ENCODE measurements around the gene IL12B. TPM values are rescaled to one million over a fixed set of nuclear protein-coding genes. Genes with fewer than 3 reads are reported as not detected.

Gene IL12B
- total and polyA plus RNA-seq, 2 of the 4 experiments (the other 2 are of a cell fraction): 0.03 TPM; not detected in 1

GRCh38 chr5:159343295-159344094 is 13.2 kb upstream of the IL12B start:
- WGBS, 2 experiments (ENCODE audit: extremely low coverage in 2 of 2, insufficient read length in 1 of 2): no CpG with 5 or more reads among the region's 4 CpGs
- no peak overlapping the region for H3K4ac ChIP-seq (ENCODE audit: low read depth, low read length)
- no peak overlapping the region for H4K8ac ChIP-seq (ENCODE audit: low read depth in 2 of 2, low read length in 2 of 2)
- dilution Hi-C loops (cut with HindIII; ENCODE audit: low sequenced_read_pairs, unreplicated experiment): no loop called here
- no peak overlapping the region for H2BK5ac ChIP-seq (ENCODE audit: low read depth, low read length, poor library complexity, severe bottlenecking)
- H3K4me3 ChIP-seq (ENCODE audit: insufficient read depth, low read depth, low read length): no peak overlapping the region
- H4K20me1 ChIP-seq (ENCODE audit: insufficient read depth, low read length): no peaks in the 10 kb centered on the region
- no peak overlapping the region for H2BK120ac ChIP-seq (ENCODE audit: low read depth, low read length)
- no peak overlapping the region for H2BK20ac ChIP-seq (ENCODE audit: low read depth, low read length)
- H4K91ac ChIP-seq (ENCODE audit: insufficient read depth, low read depth, low read length): no peak overlapping the region
- ChIA-PET POLR2A (ENCODE audit: unreplicated experiment) (no interaction called here), CTCF (no interaction called here)
- H2AFZ ChIP-seq (replicated peaks; ENCODE audit: low read length, poor library complexity): no peak overlapping the region
- H3K23ac ChIP-seq (ENCODE audit: low read depth, low read length): no peak overlapping the region
- H3K27me3 ChIP-seq (ENCODE audit: control insufficient read depth, insufficient read depth, low read length): peaks cover 15% of the 10 kb centered on the region
- DNase-seq: no peak
- no peak overlapping the region for H3K9ac ChIP-seq (ENCODE audit: low read depth, low read length)
- H3K4me2 ChIP-seq (ENCODE audit: low read depth, low read length): no peak overlapping the region
- H3K27ac ChIP-seq (ENCODE audit: insufficient read depth, low read length): no peak overlapping the region
- no peaks in the 10 kb centered on the region for H3K9me1 ChIP-seq (ENCODE audit: insufficient read depth, low read length)
- no peak overlapping the region for H3K14ac ChIP-seq (replicated peaks; ENCODE audit: low read depth, low read length)
- no peak overlapping the region for H2AK9ac ChIP-seq (replicated peaks; ENCODE audit: low read depth, low read length, poor library complexity)
- ATAC-seq (ENCODE audit: low read depth): no peak
- BruUV-seq (replicated peaks): no TSS peak
- no peak overlapping the region for H3K18ac ChIP-seq (ENCODE audit: low read depth, low read length)
- H3K36me3 ChIP-seq (ENCODE audit: control insufficient read depth, insufficient read depth, low read length): no peaks in the 10 kb centered on the region
- H3K4me1 ChIP-seq (ENCODE audit: control insufficient read depth, insufficient read depth, low read length): peaks cover 2% of the 10 kb centered on the region; the same call in 1 of the 2 replicates
- peaks cover 10% of the 10 kb centered on the region for H3K9me3 ChIP-seq (ENCODE audit: control insufficient read depth, insufficient read depth, low read length)
- in situ Hi-C loops (cut with MboI; ENCODE audit: low sequenced_read_pairs): no loop called here
- no peak for TF ChIP-seq CTCF (conservative IDR thresholded peaks at IDR 0.05; ENCODE audit: low read depth, low read length)
- TF ChIP-seq ELK1 (IDR thresholded peaks at IDR 0.05; ENCODE audit: borderline replicate concordance, low read depth, low read length): no peak
- TF ChIP-seq MAFK (IDR thresholded peaks at IDR 0.05; ENCODE audit: low read depth, low read length): no peak
- no peak for TF ChIP-seq MXI1 (IDR thresholded peaks at IDR 0.05; ENCODE audit: borderline replicate concordance, low read depth, low read length)
- no peak for TF ChIP-seq USF2 (IDR thresholded peaks at IDR 0.05; ENCODE audit: low read depth, low read length)
- TF ChIP-seq RCOR1 (IDR thresholded peaks at IDR 0.05; ENCODE audit: insufficient replicate concordance, low read length): no peak
- no peak for TF ChIP-seq POLR2A (IDR thresholded peaks at IDR 0.05; ENCODE audit: low read depth, low read length)
- no peak overlapping the region for H2BK15ac ChIP-seq (ENCODE audit: low read depth, low read length)
- intact Hi-C loops (cut with micrococcal nuclease): no loop called here
- no peak overlapping the region for H4K5ac ChIP-seq (ENCODE audit: low read depth, low read length)
- no peak overlapping the region for H2AK5ac ChIP-seq (ENCODE audit: low read depth, low read length)
- H3K79me1 ChIP-seq (ENCODE audit: low read depth in 1 of 2, low read length in 2 of 2): no peaks in the 10 kb centered on the region
- H3K56ac ChIP-seq (ENCODE audit: extremely low read depth, insufficient read depth, low read length): no peak overlapping the region

Measured in IMR-90 (cell line).